GM18867 (cell line): ENCODE measurements around the gene MYLK.

ENCODE experiments used
- ATAC-seq: cut with Tn5 transposase; IDR thresholded peaks from one replicate; pipeline ENCODE4 v1.9.1; 2021; ENCODE audit warnings: mild to moderate bottlenecking, moderate library complexity; ENCODE audit not compliant: unreplicated experiment

Gene MYLK

GRCh38 chr3:123878807-123879206 is 5.3 kb downstream of the MYLK start:
- no peak for ATAC-seq

- no peak for ATAC-seq
Observed at GRCh38 chr3:123877965-123878364, 6.2 kb downstream of the MYLK start.

GRCh38 chr3:123877466-123877865 is 6.7 kb downstream of the MYLK start:
- no peak for ATAC-seq

- ATAC-seq: no peak
Observed at GRCh38 chr3:123876858-123877257, 7.3 kb downstream of the MYLK start.

GRCh38 chr3:123872621-123873020 is 11.5 kb downstream of the MYLK start:
- ATAC-seq: no peak

- no peak for ATAC-seq
Observed at GRCh38 chr3:123871946-123872345, 12.2 kb downstream of the MYLK start.

- no peak for ATAC-seq
Observed at GRCh38 chr3:123870033-123870432, 14.1 kb downstream of the MYLK start.

GRCh38 chr3:123869165-123869564 is 15.0 kb downstream of the MYLK start:
- ATAC-seq: no peak

- ATAC-seq: no peak
Observed at GRCh38 chr3:123864706-123865105, 19.4 kb downstream of the MYLK start.

- ATAC-seq: no peak
Observed at GRCh38 chr3:123862152-123862551, 22.0 kb downstream of the MYLK start.

- ATAC-seq: no peak
Observed at GRCh38 chr3:123861081-123861836, 22.9 kb downstream of the MYLK start.

- no peak for ATAC-seq
Observed at GRCh38 chr3:123859177-123859576, 25.0 kb downstream of the MYLK start.

GRCh38 chr3:123854905-123855304 is 29.2 kb downstream of the MYLK start:
- no peak for ATAC-seq

- ATAC-seq: no peak
Observed at GRCh38 chr3:123853686-123854372, 30.3 kb downstream of the MYLK start.

- no peak for ATAC-seq
Observed at GRCh38 chr3:123847209-123847608, 36.9 kb downstream of the MYLK start.

GRCh38 chr3:123843668-123844067 is 40.5 kb downstream of the MYLK start:
- ATAC-seq: no peak

GRCh38 chr3:123842711-123843110 is 41.4 kb downstream of the MYLK start:
- no peak for ATAC-seq

GRCh38 chr3:123841476-123842238 is 42.5 kb downstream of the MYLK start:
- no peak for ATAC-seq

GRCh38 chr3:123840961-123841360 is 43.2 kb downstream of the MYLK start:
- no peak for ATAC-seq

GRCh38 chr3:123837858-123838257 is 46.3 kb downstream of the MYLK start:
- no peak for ATAC-seq

- no peak for ATAC-seq
Observed at GRCh38 chr3:123834631-123835030, 49.5 kb downstream of the MYLK start.

GRCh38 chr3:123833398-123833785 is 50.7 kb downstream of the MYLK start:
- no peak for ATAC-seq
